ENCODE data around the gene PLA2G2D. TPM values are rescaled to one million over a fixed set of nuclear protein-coding genes. Genes with fewer than 3 reads are reported as not detected.

Gene PLA2G2D
- total RNA-seq, 1 donor from 2014 or later = not detected

- Mint-ChIP-seq H3K27me3 (ENCODE audit: insufficient read depth, low read depth) (peaks cover 6% of the 10 kb centered on the region), H3K9me3 (peaks cover 4% of the 10 kb centered on the region), H3K4me1 (no peaks in the 10 kb centered on the region), H3K27ac (no peak overlapping the region), H3K36me3 (no peaks in the 10 kb centered on the region), H3K4me3 (no peak overlapping the region)
- no peaks in the 10 kb centered on the region for H3K27me3 ChIP-seq
- no peaks in the 10 kb centered on the region for H3K4me1 ChIP-seq
- no peaks in the 10 kb centered on the region for H4K20me1 ChIP-seq (ENCODE audit: low read depth)
- no peak overlapping the region for H3K27ac ChIP-seq
- H3F3A ChIP-seq (ENCODE audit: low read depth) = no peaks in the 10 kb centered on the region
- H3K4me3 ChIP-seq = no peak overlapping the region
- H3K79me2 ChIP-seq (ENCODE audit: low read depth) = no peaks in the 10 kb centered on the region
- H3K36me3 ChIP-seq = no peaks in the 10 kb centered on the region
- no peaks in the 10 kb centered on the region for H3K9me3 ChIP-seq (ENCODE audit: low read depth)
- no peak overlapping the region for H3K9ac ChIP-seq
- H3K4me2 ChIP-seq = no peak overlapping the region
- no peak for TF ChIP-seq CTCF (IDR thresholded peaks at IDR 0.05)
- no peak for TF ChIP-seq EZH2 (IDR thresholded peaks at IDR 0.05)
- no peak for TF ChIP-seq EZH2phosphoT487 (IDR thresholded peaks at IDR 0.05)
- DNase-seq (ENCODE audit: low spot score) = no peak
- no peak overlapping the region for H2AFZ ChIP-seq (replicated peaks)
Observed at GRCh38 chr1:20086800-20087199, 32.5 kb downstream of the PLA2G2D start.

GRCh38 chr1:20083178-20083944, 36.0 kb downstream of the PLA2G2D start:
- no peak overlapping the region for H3K4me3 Mint-ChIP-seq
- Histone ChIP-seq H3F3A (ENCODE audit: low read depth) (no peaks in the 10 kb centered on the region), H2AFZ (replicated peaks) (no peak overlapping the region), H3K9me3 (ENCODE audit: low read depth) (no peaks in the 10 kb centered on the region), H3K4me2 (no peak overlapping the region), H3K4me1 (no peaks in the 10 kb centered on the region), H3K27me3 (no peaks in the 10 kb centered on the region), H3K9ac (no peak overlapping the region), H3K36me3 (no peaks in the 10 kb centered on the region), H3K4me3 (no peak overlapping the region), H4K20me1 (ENCODE audit: low read depth) (no peaks in the 10 kb centered on the region), H3K27ac (no peak overlapping the region), H3K79me2 (ENCODE audit: low read depth) (no peaks in the 10 kb centered on the region)
- H3K9me3 Mint-ChIP-seq = no peaks in the 10 kb centered on the region
- H3K27me3 Mint-ChIP-seq (ENCODE audit: insufficient read depth, low read depth) = peaks cover 6% of the 10 kb centered on the region
- TF ChIP-seq CTCF (IDR thresholded peaks at IDR 0.05) = no peak
- no peak for TF ChIP-seq EZH2 (IDR thresholded peaks at IDR 0.05)
- H3K27ac Mint-ChIP-seq = no peak overlapping the region
- no peaks in the 10 kb centered on the region for H3K4me1 Mint-ChIP-seq
- no peak for DNase-seq (ENCODE audit: low spot score)
- no peaks in the 10 kb centered on the region for H3K36me3 Mint-ChIP-seq

- no peak overlapping the region for H3K27ac ChIP-seq
- Mint-ChIP-seq H3K4me1 (no peaks in the 10 kb centered on the region), H3K27me3 (ENCODE audit: insufficient read depth, low read depth) (peaks cover 6% of the 10 kb centered on the region), H3K27ac (no peak overlapping the region), H3K4me3 (no peak overlapping the region), H3K9me3 (no peaks in the 10 kb centered on the region), H3K36me3 (no peaks in the 10 kb centered on the region)
- no peak overlapping the region for H2AFZ ChIP-seq (replicated peaks)
- H4K20me1 ChIP-seq (ENCODE audit: low read depth) = no peaks in the 10 kb centered on the region
- H3K4me1 ChIP-seq = no peaks in the 10 kb centered on the region
- H3K9ac ChIP-seq = no peak overlapping the region
- H3K27me3 ChIP-seq = no peaks in the 10 kb centered on the region
- no peaks in the 10 kb centered on the region for H3F3A ChIP-seq (ENCODE audit: low read depth)
- TF ChIP-seq CTCF (IDR thresholded peaks at IDR 0.05) = no peak
- TF ChIP-seq EZH2 (IDR thresholded peaks at IDR 0.05) = no peak
- TF ChIP-seq EZH2phosphoT487 (IDR thresholded peaks at IDR 0.05) = no peak
- no peaks in the 10 kb centered on the region for H3K9me3 ChIP-seq (ENCODE audit: low read depth)
- no peaks in the 10 kb centered on the region for H3K36me3 ChIP-seq
- no peaks in the 10 kb centered on the region for H3K79me2 ChIP-seq (ENCODE audit: low read depth)
- no peak for DNase-seq (ENCODE audit: low spot score)
- H3K4me3 ChIP-seq = no peak overlapping the region
- H3K4me2 ChIP-seq = no peak overlapping the region
Observed at GRCh38 chr1:20082772-20083171, 36.6 kb downstream of the PLA2G2D start.
